GM21825 (cell line): ENCODE measurements around the gene BMPR2.
"Not testable (repeated sequence)": the region's sequence is repeated elsewhere in the genome, so short reads cannot be mapped to it uniquely, and the experiment has no call there.

Source experiments
- ATAC-seq: cut with Tn5 transposase; IDR thresholded peaks from one replicate; pipeline ENCODE4 v1.9.1; 2021; ENCODE audit warnings: mild to moderate bottlenecking, moderate library complexity; ENCODE audit not compliant: unreplicated experiment

Gene BMPR2

DNA sequence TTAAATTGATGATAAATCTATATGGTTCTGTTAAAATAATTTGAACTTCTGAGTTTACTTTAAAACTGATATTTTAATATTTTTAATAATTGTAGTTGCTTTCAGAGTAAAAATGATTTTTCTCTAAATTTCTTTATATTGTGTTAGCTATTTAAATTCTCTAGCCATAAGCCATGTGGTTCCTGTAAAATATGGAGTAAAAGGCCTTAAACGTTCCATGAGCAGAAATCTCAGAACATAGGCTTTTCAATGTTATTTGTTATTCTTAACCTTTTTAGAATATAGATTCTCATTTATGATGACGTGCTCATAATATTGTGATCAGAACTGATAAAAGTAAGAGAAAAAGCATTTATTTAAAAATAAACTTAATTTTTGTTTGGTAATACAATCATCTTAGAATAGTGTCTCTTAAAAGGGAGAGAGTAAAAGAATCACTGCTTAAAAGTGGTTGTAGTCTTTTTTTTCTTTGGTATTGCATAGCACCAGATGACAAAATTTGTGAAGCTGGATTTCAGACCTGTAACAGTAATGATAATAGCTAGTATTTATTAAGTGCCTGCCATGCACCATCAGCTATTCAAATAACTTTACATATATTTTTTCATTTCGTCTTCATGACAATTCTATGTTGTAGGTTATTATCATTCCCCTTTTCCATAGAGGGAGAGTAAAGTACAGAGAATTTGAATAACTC, 2.7 kb downstream of the BMPR2 start:
- ATAC-seq, result no peak

DNA sequence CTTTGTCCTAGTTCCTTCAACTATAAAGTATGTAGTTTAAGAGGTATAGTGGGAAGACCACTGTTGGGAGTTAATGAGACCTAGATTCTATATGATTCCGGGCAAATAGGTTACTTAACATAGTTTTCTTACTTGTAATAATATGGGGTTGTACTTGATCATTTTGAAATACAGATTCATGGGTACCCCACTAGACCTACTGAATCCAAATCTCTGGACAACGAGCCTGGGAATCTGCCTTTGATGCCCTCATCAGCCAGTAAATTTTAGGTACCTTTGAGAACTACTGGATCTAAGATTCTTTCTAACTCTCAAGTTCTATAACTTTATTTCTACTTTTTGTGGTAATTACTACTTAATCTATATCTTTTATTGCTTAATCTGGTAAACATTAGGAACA, 6.6 kb downstream of the BMPR2 start:
- ATAC-seq, result no peak

DNA sequence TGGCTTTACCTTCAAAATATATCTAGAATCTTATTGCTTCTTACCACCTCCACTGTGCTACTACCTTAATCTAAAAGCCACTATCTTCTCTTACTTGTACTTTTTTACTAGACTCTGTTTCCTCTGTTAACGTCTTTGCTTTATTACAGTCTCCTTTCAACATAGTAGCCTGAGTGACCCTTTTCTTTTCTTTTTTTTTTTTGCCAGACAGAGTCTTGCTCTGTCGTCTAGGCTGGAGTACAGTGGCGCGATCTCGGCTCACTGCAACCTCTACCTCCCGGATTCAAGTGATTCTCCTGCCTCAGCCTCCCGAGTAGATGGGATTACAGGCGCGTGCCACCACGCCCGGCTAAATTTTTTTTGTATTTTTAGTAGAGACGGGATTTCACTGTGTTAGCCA, 10.4 kb downstream of the BMPR2 start:
- not testable (repeated sequence) for ATAC-seq

DNA sequence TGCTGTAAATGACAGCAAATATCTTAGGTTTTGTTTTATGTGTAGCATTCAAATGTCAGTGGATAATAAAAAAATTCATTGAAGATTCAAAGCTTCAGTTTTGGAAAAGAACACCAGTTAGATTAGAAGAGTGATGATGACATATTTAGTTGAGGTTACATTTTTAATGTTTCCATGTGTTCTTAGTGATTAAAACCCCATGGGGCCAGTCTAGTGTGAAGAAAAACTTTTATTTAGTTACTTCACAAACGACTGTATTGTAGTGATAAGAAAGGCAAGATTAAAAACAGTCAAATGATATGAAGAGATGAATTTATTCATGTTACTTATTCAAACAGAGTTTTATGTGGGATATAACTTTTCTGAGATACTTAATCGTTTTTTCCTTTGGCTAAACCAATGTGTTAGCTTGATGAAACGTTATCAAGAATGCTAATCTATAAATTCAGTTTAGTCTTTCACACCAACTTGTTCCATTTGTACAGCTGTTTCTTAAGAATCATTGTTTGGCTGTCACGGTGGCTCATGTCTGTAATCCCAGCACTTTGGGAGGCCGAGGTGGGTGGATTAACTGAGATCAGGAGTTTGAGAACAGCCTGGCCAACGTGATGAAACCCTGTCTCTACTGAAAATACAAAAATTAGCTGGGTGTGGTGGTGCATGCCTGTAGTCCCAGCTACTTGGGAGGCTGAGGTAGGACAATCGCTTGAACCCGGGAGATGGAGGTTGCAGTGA, 11.6 kb downstream of the BMPR2 start:
- ATAC-seq, result no peak

DNA sequence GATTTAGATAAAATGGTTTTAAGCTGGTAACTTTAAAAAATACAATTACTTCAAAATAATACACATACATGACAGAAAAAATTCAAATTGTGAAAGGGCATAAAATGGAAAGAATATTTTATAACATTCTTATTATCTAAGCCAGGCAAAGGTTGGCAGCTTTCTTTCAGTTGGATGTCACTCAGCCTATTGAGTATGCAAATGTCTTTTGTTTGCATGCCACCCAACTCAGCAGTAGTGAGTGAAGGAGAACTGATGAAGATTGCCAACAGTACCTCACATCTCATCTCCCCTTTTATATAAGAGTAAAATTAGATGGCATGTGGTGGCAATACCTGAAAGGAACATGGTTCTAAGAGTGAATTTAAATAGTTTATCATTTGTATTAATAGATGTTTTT, 24.8 kb downstream of the BMPR2 start:
- no peak for ATAC-seq

DNA sequence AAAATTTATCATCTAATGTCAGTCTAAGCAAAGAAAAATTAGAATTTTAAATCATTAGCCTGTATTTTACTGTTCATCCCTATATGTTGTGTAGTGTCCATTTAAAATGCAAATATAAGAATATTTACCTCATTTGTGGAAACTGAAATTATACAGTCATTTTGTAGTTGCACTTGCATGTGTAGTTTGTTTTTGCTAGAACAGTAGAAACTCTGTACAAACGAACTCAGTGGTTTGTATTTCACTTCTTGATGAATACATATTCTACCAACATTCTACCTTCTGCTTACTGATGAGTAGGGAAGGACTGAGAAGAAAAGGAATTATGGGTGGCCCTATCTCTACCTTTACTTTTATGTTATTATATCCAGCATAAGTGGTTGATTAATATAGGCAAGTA, 29.7 kb downstream of the BMPR2 start:
- ATAC-seq, result no peak

DNA sequence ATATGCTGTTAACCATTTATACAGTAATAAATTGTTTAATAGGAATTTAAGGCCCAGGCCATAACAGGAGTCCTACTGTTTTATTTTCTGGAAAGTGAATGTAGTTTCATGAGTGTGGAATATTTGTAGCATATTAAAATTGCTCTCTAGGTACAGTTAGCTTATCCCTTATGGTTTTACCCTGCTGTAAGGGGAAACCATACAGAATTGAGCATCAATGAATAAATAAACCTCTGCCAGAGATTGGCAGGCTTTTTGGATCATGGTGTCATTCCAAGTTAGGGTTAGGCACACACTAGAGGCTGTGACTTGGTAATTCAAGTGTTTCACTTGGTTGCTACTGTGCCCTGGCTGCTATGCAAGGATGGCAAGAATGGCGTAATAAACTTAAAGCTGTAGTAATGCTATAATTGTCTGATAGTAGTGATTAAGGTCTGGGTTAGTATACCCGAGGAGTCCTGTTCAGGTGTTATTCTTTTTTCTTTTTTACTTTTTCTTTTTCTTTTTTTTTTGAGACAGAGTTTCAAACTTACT, 30.4 kb downstream of the BMPR2 start:
- ATAC-seq, result no peak

DNA sequence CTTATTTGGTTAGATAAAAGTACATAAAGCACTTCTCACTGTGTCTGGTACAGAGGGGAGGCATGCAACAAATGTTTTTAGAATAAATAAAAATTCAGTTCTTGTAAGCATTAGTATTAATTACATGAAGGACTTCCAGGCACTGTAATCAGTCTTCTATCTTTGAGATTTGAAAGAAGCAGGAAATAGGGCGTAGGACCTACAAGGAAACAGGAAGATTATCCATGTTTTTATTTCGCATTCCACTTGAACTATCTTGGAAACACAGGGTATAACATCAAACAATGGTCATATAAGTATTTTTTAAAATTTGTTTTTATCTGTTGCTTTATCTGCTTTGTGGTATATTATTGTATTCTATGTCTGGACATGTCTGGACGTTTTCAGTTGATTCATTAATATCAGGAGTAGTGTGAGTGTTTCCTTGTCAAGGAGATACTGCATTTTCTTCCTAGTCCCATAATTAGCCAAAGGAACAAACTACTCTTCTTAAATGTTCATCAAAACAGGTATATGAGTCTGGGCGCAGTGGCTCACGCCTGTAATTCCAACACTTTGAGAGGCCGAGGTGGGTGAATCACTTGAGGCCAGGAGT, 32.5 kb downstream of the BMPR2 start:
- ATAC-seq, result no peak

DNA sequence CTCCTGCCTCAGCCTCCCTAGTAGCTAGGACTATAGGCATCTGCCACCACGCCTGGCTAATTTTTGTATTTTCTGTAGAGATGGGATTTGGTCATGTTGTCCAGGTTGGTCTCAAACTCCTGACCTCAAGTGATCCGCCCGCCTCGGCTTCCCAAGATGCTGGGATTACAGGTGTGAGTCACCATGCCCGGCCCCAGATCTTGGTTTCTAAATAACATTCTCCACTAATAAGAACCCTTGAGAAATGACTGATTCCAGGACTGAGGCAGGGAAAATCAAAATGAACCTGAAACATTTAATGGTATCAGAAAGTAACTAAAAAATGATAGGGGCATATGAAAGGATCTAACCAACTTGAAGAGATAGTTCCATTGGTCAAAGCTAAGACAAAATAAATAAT, 34.0 kb downstream of the BMPR2 start:
- no peak for ATAC-seq

DNA sequence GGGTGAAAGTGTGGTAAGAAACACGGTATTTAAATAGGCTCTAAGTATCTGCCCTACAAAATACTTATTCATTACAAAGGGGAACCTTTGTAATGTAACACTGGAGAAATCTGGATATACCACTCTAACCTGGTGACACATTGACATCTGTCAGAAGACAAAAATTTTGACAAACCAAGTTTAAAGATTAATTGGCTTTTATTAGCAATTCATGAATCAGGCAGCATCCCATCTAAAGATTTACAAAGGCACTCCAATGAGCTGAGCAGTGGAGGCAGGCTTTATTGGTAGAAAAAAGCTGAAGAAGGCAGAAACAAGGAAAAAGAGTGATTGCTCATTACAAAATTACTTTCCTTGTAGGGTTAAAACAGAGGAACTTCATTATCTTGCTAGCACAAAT, 35.0 kb downstream of the BMPR2 start:
- ATAC-seq, result no peak

DNA sequence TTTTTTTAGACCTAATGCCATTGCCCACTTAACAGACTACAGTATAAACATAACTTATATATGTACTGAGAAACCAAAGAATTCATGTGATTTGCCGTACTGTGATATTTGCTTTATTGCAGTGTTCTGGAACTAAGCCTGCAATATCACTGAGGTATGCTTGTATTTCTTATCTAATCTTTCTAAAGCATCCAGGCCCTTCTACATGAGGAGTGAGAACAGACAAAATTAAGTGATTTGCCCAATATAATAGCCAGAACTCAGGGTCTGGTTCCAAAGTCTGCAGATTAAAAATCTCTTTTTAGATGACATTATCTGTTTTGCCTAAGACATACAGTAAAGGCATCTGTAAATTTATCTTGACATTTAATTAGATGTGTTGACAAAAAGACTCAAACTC, 41.9 kb downstream of the BMPR2 start:
- ATAC-seq, result no peak

DNA sequence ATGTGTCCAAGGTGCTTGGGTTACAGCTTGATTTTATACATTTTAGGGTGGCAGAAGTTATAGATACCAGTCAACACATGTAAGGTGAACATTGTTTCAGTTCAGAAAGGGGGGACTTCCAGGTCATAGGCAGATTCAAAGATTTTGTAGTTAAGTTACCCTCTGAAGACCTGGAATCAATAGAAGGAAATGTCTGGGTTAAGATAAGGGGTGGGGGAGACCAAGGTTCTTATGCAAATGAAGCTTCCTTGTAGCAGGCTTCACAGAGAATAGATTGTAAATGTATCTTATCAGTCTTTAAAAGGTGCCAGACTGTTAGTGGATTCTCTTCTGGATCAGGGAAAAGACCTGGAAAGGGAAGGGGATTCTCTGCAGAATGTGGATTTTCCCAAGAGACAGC, 42.4 kb downstream of the BMPR2 start:
- ATAC-seq, result no peak

DNA sequence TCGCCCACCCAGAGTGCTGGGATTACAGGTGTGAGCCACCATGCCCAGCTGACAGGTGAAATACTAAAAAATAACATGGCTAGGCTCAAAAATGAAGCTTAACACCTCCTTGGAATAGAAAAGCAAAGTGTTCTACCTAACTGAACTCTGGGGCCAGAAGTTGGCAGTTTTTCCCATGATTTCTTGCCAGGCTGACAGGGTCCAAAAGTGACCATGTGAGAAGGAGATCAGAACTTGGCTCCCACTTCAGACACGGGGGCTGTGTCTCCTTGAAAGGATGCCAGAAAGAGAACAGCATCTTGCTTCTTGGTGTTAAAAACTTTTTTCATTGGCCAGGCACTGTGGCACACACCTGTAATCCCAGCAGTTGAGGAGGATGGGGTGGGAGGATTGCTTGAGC, 47.0 kb downstream of the BMPR2 start:
- no peak for ATAC-seq

DNA sequence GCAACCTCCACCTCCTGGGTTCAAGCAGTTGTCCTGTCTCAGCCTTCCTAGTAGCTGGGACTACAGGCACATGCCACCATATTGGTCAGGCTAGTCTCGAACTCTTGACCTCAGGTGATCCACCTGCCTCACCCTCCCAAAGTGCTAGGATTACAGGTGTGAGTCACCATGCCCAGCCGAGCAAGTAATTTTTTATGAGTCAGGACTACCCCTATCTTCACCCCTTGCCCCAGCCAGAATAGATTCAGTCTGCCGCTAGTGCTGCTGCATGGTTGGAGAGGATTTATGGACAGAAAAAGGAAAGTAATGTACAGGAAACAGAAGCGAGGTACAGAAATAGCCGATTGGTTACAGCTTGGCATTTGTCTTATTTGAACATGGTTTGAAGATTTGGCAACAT, 48.9 kb downstream of the BMPR2 start:
- no peak for ATAC-seq

DNA sequence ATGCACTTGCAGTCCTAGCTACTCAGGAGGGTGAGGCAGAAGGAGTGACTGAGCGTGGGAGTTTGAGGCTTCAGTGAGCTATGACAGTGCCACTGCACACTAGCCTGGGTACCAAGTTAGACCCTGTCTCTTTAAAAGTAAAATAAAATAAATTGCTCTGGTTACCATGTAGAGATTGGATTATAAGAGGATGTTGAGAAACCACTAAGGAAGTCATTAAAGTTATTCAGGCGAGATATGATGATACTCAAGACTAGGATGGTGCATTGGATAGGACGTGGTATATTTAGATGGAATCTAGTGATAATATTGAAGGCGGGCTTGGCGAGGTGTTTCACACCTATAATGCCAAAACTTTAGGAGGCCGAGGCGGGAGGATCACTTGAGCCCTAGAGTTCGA, 50.6 kb downstream of the BMPR2 start:
- ATAC-seq, result no peak

DNA sequence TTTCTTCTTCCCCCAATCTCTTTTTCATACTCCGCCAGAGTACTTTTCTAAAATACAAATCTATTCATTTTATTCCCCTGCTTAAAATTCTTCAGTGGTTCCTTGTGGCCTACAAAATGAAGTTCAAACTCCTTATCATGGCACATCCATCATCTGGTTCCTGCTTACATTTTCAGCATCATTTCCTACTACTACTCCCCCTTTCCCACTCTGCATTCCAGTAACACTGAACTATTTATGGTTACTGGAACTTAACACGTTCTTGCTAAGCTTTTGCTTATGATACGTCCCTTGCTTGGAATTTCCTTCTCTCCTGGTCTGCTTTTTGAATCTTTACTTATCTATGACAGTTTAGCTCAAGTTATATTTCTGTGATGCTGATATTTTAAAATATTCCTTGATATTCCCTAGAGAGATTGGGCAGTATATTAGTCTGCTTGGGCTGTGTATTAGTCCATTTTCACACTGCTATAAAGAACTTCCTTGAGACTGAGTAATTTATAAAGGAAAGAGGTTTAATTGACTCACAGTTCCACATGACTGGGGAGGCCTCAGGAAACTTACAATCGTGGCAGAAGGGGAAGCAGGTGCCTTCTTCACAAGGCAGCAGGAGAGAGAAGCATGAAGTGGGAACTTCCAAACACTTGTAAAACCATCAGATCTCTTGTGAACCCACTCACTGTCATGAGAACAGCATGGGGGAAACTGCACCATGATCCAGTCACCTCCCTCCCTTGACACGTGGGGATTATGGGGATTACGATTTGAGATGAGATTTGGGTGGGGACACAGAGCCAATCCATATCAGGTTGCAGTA, 53.2 kb downstream of the BMPR2 start:
- no peak for ATAC-seq

DNA sequence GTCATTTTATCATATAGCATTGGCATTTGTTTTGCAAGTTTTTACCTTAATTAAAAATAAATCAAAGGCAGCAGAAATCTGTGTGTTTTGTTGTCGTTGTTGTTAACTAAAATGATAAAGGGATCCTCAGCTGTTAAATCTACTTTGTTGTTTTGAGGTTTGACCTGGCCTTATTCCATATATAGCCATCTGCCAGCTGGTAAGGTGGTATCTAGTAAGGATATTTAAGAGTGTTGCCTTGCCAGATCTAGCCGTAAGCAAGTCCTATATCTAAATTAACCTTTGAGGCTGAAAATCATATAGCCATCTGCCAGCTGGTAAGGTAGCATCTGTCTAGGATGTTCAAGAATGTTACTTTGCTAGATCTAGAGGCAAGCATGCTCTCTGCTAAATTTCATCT, 56.6 kb downstream of the BMPR2 start:
- no peak for ATAC-seq

DNA sequence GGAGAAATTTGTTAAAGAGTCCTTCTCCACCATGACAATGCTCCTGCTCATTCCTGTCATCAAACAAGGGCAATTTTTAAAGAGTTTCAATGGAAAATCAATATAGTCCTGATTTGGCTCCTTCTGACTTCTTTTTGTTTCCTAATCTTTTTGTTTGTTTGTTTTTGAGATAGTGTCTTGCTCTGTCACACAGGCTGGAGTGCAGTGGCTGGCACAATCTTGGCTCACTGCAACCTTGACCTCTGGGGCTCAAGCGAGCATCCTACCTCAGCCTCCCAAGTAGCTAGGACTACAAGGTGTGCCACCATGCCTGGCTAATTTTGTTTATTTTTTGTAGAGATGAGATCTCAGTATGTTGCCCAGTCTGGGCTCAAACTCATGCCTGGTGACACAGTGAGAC, 58.3 kb downstream of the BMPR2 start:
- ATAC-seq, result no peak

DNA sequence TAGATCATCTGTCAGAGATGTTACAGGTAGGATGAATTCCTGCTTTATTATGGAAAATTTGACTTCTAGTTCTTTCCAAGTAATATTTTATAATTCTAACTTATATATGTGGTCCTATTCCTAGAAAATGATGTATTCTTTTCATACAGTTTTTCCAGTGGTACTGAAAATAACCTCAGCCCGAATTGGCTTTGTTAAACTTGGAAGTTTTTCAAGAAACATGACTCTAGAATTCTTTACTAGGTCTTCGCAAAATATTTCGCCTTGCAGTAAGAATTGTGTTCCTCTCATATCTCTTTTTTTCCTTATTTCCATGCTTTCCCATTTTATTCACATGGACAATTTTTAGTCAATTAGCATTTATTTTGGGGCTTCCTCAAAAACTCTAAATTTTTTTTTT, 60.5 kb downstream of the BMPR2 start:
- ATAC-seq, result no peak

DNA sequence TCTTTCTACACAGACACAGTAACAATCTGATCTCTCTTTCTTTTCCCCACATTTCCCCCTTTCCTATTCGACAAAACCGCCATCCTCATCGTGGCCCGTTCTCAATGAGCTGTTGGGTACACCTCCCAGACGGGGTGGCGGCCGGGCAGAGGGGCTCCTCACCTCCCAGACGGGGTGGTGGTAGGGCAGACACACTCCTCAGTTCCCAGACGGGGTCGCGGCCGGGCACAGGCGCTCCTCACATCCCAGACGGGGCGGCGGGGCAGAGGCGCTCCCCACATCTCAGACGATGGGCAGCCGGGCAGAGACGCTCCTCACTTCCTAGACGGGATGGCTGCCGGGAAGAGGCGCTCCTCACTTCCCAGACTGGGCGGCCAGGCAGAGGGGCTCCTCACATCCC, 64.0 kb downstream of the BMPR2 start:
- ATAC-seq, result not testable (repeated sequence)

DNA sequence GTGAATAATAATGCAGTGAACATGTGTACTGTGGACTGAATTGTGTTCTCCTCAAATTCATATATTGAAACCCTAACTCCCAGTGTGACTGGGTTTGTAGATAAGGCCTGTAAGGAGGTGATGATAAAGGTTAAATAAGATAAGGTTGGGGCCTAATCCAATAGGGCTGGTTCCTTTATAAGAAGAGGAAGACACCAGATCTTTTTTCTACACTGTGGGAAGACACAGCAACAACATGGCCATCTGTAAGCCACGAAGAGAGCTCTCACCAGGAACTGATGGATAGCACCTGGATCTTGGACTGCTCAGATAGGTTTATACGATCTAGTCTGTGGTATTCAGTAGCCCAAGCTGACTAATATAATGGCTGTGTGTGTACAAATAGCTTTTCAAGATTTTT, 66.8 kb downstream of the BMPR2 start:
- ATAC-seq, result no peak
